ENCODE data around the gene CARD9.

DNA sequence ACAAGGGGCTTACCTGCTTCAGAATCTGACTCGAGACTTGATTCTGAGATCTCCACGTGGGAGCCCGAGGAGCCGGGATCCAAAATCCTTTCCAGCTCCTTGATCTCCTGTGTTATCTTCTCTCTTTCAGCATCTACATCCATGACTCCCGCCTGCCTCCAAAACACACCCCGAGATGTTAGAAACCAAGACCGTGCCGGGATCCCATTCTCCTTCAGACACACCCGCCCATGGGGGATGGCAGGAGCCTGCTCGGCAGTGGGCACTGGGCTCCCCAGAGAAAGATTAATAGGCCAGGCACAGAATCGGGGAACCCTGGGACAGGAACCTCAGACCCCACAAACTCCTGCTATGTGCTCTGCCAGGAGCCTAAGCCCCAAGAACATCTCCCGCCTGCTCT, 24.8 kb upstream of the CARD9 start:
- TF ChIP-seq, protein P1, sequence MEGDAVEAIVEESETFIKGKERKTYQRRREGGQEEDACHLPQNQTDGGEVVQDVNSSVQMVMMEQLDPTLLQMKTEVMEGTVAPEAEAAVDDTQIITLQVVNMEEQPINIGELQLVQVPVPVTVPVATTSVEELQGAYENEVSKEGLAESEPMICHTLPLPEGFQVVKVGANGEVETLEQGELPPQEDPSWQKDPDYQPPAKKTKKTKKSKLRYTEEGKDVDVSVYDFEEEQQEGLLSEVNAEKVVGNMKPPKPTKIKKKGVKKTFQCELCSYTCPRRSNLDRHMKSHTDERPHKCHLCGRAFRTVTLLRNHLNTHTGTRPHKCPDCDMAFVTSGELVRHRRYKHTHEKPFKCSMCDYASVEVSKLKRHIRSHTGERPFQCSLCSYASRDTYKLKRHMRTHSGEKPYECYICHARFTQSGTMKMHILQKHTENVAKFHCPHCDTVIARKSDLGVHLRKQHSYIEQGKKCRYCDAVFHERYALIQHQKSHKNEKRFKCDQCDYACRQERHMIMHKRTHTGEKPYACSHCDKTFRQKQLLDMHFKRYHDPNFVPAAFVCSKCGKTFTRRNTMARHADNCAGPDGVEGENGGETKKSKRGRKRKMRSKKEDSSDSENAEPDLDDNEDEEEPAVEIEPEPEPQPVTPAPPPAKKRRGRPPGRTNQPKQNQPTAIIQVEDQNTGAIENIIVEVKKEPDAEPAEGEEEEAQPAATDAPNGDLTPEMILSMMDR (conservative IDR thresholded peaks at IDR 0.05; ENCODE audit: low read depth, low read length), result no peak
- no peak for TF ChIP-seq EZH2phosphoT487 (IDR thresholded peaks at IDR 0.05; ENCODE audit: borderline replicate concordance, low read length)
